Gastroesophageal sphincter (tissue), 4 donors: Measurements from ENCODE around the gene TBC1D5. TPM values are rescaled to one million over a fixed set of nuclear protein-coding genes. Genes with fewer than 3 reads are reported as not detected.

Experiments
- ATAC-seq: fragments of 150-250 bp; one replicate; pipeline ENCODE4 v1.9.1; 2016; ENCODE audit warnings: mild to moderate bottlenecking, moderate library complexity
- H3K27ac ChIP-seq, 4 donors: fragments of 200-600 bp; sonication (generic) in 3 of 4; 1 replicate in 3 of 4; 2 replicates in 1 of 4; pipeline ENCODE4 v1.5.1; 2016 to 2019
- H3K27me3 ChIP-seq: fragments of 200-600 bp; sonication (generic); one replicate; pipeline ENCODE4 v1.5.1; 2019
- H3K36me3 ChIP-seq, 2 donors: fragments of 200-600 bp; sonication (generic); one replicate each; pipeline ENCODE4 v1.5.1; 2019; ENCODE audit warnings: control low read depth in 1 of 2
- H3K4me1 ChIP-seq, 3 donors: fragments of 200-600 bp; sonication (generic); 1 replicate in 2 of 3; 2 replicates in 1 of 3; pipeline ENCODE4 v1.5.1; 2016 to 2019; ENCODE audit warnings: control low read depth in 2 of 3
- H3K4me3 ChIP-seq, 2 donors: fragments of 200-600 bp; sonication (generic); one replicate each; pipeline ENCODE4 v1.5.1; 2019; ENCODE audit warnings: mild to moderate bottlenecking in 1 of 2, moderate library complexity in 1 of 2
- H3K9me3 ChIP-seq, 3 donors: fragments of 200-600 bp; sonication (generic); one replicate each; pipeline ENCODE4 v1.5.1; 2017 to 2019; ENCODE audit warnings: control low read depth in 2 of 3
- EP300 ChIP-seq: sonication (generic); formaldehyde crosslinking; IDR thresholded peaks from one replicate; pipeline ENCODE4 v1.6.1; 2017; ENCODE audit warnings: antibody characterized with exemption, mild to moderate bottlenecking
- POLR2A ChIP-seq, 2 donors: fragments of 450-650 bp; IDR thresholded peaks; one replicate each; pipeline ENCODE4 v1.6.1; 2017; ENCODE audit warnings: antibody characterized with exemption in 2 of 2, mild to moderate bottlenecking in 2 of 2, moderate library complexity in 1 of 2
- POLR2AphosphoS5 ChIP-seq: sonication (generic); formaldehyde crosslinking; IDR thresholded peaks from one replicate; pipeline ENCODE4 v1.6.1; 2017; ENCODE audit warnings: antibody characterized with exemption
- WGBS, 2 donors: methylation state at CpG; one replicate each; pipeline ENCODE4 v1.1.5; 2018; ENCODE audit warnings: low coverage in 1 of 2; 5-methylcytosine and 5-hydroxymethylcytosine counted together
- total RNA-seq, 4 donors: library from RNA; depleted of rRNA; stranded (reverse); fragments of >200 nt; gene quantifications; one replicate each; pipeline ENCODE4 v1.1.0, GENCODE V29; 2016
- TF ChIP-seq, protein P1 (sequence below), 4 experiments: fragments of 200-600 bp in 2 of 4; fragments of 450-650 bp in 2 of 4; sonication (generic) in 1 of 4; IDR thresholded peaks; one replicate each; pipeline ENCODE4 v1.5.1; 2017 to 2019; ENCODE audit warnings: antibody characterized with exemption in 4 of 4, mild to moderate bottlenecking in 2 of 4, moderate library complexity in 2 of 4

The TBC1D5 gene
- total RNA-seq, 4 donors from 2014 or later, result 59.5 to 66.6 (median 61.6) TPM

GRCh38 chr3:17122758-17123157 is 619.7 kb downstream of the TBC1D5 start:
- Histone ChIP-seq H3K27ac (no peak overlapping the region), H3K4me3 (no peak overlapping the region), H3K36me3 (no peaks in the 10 kb centered on the region), H3K27me3 (no peaks in the 10 kb centered on the region), H3K4me1 (no peaks in the 10 kb centered on the region), H3K9me3 (no peaks in the 10 kb centered on the region)
- no peak for ATAC-seq
- WGBS, 2 donors, result 76 to 100% methylated on average over 1 to 2 of the region's 3 CpGs
- TF ChIP-seq EP300 (no peak), POLR2AphosphoS5 (no peak)
- TF ChIP-seq, protein P1, sequence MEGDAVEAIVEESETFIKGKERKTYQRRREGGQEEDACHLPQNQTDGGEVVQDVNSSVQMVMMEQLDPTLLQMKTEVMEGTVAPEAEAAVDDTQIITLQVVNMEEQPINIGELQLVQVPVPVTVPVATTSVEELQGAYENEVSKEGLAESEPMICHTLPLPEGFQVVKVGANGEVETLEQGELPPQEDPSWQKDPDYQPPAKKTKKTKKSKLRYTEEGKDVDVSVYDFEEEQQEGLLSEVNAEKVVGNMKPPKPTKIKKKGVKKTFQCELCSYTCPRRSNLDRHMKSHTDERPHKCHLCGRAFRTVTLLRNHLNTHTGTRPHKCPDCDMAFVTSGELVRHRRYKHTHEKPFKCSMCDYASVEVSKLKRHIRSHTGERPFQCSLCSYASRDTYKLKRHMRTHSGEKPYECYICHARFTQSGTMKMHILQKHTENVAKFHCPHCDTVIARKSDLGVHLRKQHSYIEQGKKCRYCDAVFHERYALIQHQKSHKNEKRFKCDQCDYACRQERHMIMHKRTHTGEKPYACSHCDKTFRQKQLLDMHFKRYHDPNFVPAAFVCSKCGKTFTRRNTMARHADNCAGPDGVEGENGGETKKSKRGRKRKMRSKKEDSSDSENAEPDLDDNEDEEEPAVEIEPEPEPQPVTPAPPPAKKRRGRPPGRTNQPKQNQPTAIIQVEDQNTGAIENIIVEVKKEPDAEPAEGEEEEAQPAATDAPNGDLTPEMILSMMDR (IDR thresholded peaks at IDR 0.05), result no peak

- no peak for TF ChIP-seq POLR2AphosphoS5
- TF ChIP-seq POLR2A (IDR thresholded peaks at IDR 0.05), result no peak
- TF ChIP-seq EP300, result no peak
- TF ChIP-seq, protein P1 (IDR thresholded peaks at IDR 0.05), result no peak
- Histone ChIP-seq H3K4me3 (no peak overlapping the region), H3K36me3 (no peaks in the 10 kb centered on the region), H3K9me3 (no peaks in the 10 kb centered on the region), H3K27ac (no peak overlapping the region), H3K27me3 (no peaks in the 10 kb centered on the region), H3K4me1 (no peaks in the 10 kb centered on the region)
- ATAC-seq, result no peak
- 71 to 73% methylated on average over 2 of the region's 2 CpGs for WGBS, 2 donors
Measured at GRCh38 chr3:17121336-17121735, 621.1 kb downstream of the TBC1D5 start.

GRCh38 chr3:17120115-17120514 is 622.3 kb downstream of the TBC1D5 start:
- no peak overlapping the region for H3K27ac ChIP-seq
- no peaks in the 10 kb centered on the region for H3K4me1 ChIP-seq
- no peak for TF ChIP-seq POLR2A (IDR thresholded peaks at IDR 0.05)
- TF ChIP-seq, protein P1 (IDR thresholded peaks at IDR 0.05), result no peak
- no peak for TF ChIP-seq POLR2AphosphoS5
- no peak for TF ChIP-seq EP300
- H3K27me3 ChIP-seq, result no peaks in the 10 kb centered on the region
- no peaks in the 10 kb centered on the region for H3K36me3 ChIP-seq
- 89 to 100% methylated on average over 2 to 4 of the region's 4 CpGs for WGBS, 2 donors
- no peak overlapping the region for H3K4me3 ChIP-seq
- no peak for ATAC-seq
- H3K9me3 ChIP-seq, result no peaks in the 10 kb centered on the region

GRCh38 chr3:17119201-17120072 is 623.0 kb downstream of the TBC1D5 start:
- TF ChIP-seq EP300, result no peak
- TF ChIP-seq, protein P1 (IDR thresholded peaks at IDR 0.05), result no peak
- TF ChIP-seq POLR2AphosphoS5, result no peak
- no peak for TF ChIP-seq POLR2A (IDR thresholded peaks at IDR 0.05)
- ATAC-seq, result no peak
- Histone ChIP-seq H3K36me3 (no peaks in the 10 kb centered on the region), H3K4me3 (no peak overlapping the region), H3K4me1 (no peaks in the 10 kb centered on the region), H3K27me3 (no peaks in the 10 kb centered on the region), H3K9me3 (no peaks in the 10 kb centered on the region), H3K27ac (no peak overlapping the region)
- WGBS, 2 donors, result 85 to 94% methylated on average over 2 of the region's 5 CpGs

DNA sequence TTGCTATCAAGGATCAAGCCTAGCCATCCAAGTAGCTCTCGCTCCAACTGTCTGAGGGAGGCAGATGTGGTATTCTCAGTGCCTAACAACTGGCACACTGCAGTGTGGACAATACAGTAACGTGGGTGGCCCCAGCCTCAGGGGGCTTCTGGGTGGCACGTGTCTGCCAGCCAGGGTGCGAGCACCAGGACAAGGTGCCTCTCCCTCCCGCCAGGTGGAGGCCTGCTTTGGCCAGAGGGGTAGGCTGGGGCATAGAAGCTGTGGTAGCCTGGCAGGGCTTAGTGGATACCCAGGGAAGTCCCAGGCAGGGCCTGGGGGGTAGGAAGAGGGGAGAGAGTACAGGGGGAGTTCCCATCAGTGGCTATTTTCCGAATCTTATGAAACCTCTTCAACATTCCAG is 623.7 kb downstream of the TBC1D5 start:
- no peaks in the 10 kb centered on the region for H3K9me3 ChIP-seq
- no peak overlapping the region for H3K27ac ChIP-seq
- TF ChIP-seq POLR2A (IDR thresholded peaks at IDR 0.05) (no peak), EP300 (no peak), POLR2AphosphoS5 (no peak)
- TF ChIP-seq, protein P1 (IDR thresholded peaks at IDR 0.05), result no peak
- H3K4me3 ChIP-seq, result no peak overlapping the region
- no peaks in the 10 kb centered on the region for H3K27me3 ChIP-seq
- H3K36me3 ChIP-seq, result no peaks in the 10 kb centered on the region
- no peaks in the 10 kb centered on the region for H3K4me1 ChIP-seq
- 100% methylated on average over 1 of the region's 6 CpGs; no CpG with 5 or more reads in 1 of the 2 donors for WGBS, 2 donors
- ATAC-seq, result no peak
